ENCODE data around the gene INPP1.

Gene INPP1

GRCh38 chr2:190360561-190360960 is 17.2 kb downstream of the INPP1 start:
- no peak overlapping the region for H3K4me2 ChIP-seq (ENCODE audit: low read length)
- H3K79me2 ChIP-seq (ENCODE audit: insufficient read depth, low read length), result no peaks in the 10 kb centered on the region
- no peaks in the 10 kb centered on the region for H3K4me1 ChIP-seq (ENCODE audit: insufficient read depth, low read length, severe bottlenecking)
- no peaks in the 10 kb centered on the region for H3K27me3 ChIP-seq (ENCODE audit: insufficient read depth, low read length)
- no peaks in the 10 kb centered on the region for H3K9me3 ChIP-seq (ENCODE audit: low read length)
- TF ChIP-seq EZH2 (IDR thresholded peaks at IDR 0.05; ENCODE audit: borderline replicate concordance, low read length) (no peak), CTCF (IDR thresholded peaks at IDR 0.05; ENCODE audit: low read length) (no peak)
- H3K9ac ChIP-seq (ENCODE audit: low read length), result no peak overlapping the region
- H3K27ac ChIP-seq (ENCODE audit: low read depth, low read length, poor library complexity, severe bottlenecking), result no peak overlapping the region
- H4K20me1 ChIP-seq (ENCODE audit: insufficient read depth, low read length), result no peaks in the 10 kb centered on the region
- H2AFZ ChIP-seq (ENCODE audit: low read length), result no peak overlapping the region
- H3K9me2 ChIP-seq (ENCODE audit: low read depth, low read length), result no peaks in the 10 kb centered on the region
- no peak overlapping the region for H3K4me3 ChIP-seq (ENCODE audit: low read depth, low read length, poor library complexity, severe bottlenecking)
- H3K36me3 ChIP-seq (ENCODE audit: insufficient read depth, low read length), result no peaks in the 10 kb centered on the region
- H3F3A ChIP-seq (ENCODE audit: insufficient read depth, low read length), result no peaks in the 10 kb centered on the region

- no peaks in the 10 kb centered on the region for H3K36me3 ChIP-seq (ENCODE audit: insufficient read depth, low read length)
- H3K27ac ChIP-seq (ENCODE audit: low read depth, low read length, poor library complexity, severe bottlenecking), result no peak overlapping the region
- H3K4me2 ChIP-seq (ENCODE audit: low read length), result no peak overlapping the region
- H4K20me1 ChIP-seq (ENCODE audit: insufficient read depth, low read length), result no peaks in the 10 kb centered on the region
- no peaks in the 10 kb centered on the region for H3K27me3 ChIP-seq (ENCODE audit: insufficient read depth, low read length)
- no peaks in the 10 kb centered on the region for H3K79me2 ChIP-seq (ENCODE audit: insufficient read depth, low read length)
- no peak overlapping the region for H3K4me3 ChIP-seq (ENCODE audit: low read depth, low read length, poor library complexity, severe bottlenecking)
- no peaks in the 10 kb centered on the region for H3K9me2 ChIP-seq (ENCODE audit: low read depth, low read length)
- TF ChIP-seq EZH2 (IDR thresholded peaks at IDR 0.05; ENCODE audit: borderline replicate concordance, low read length) (no peak), CTCF (IDR thresholded peaks at IDR 0.05; ENCODE audit: low read length) (no peak)
- H2AFZ ChIP-seq (ENCODE audit: low read length), result no peak overlapping the region
- no peaks in the 10 kb centered on the region for H3K4me1 ChIP-seq (ENCODE audit: insufficient read depth, low read length, severe bottlenecking)
- H3K9ac ChIP-seq (ENCODE audit: low read length), result no peak overlapping the region
- H3K9me3 ChIP-seq (ENCODE audit: low read length), result no peaks in the 10 kb centered on the region
- H3F3A ChIP-seq (ENCODE audit: insufficient read depth, low read length), result no peaks in the 10 kb centered on the region
Observed at GRCh38 chr2:190360965-190361364, 17.6 kb downstream of the INPP1 start.

DNA sequence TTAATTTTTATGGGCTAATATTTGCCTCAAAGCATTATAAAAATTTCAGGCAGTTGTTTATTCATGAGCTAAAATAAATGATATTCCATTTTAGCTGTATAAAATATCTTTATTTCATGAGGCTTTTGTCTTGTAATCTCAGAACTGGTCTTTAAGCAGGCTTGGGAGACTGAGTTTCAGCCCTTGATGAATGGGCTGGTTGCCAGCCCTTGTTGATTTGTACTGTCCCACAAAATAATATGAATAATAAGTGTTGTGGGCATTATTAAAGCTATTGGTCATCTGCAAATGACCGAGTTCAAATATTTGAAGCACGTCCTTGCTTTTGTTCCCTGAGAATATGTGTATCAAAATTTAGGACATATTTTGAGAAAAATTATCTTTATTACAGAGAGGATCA is 18.2 kb downstream of the INPP1 start:
- H3K27me3 ChIP-seq (ENCODE audit: insufficient read depth, low read length), result no peaks in the 10 kb centered on the region
- H3K79me2 ChIP-seq (ENCODE audit: insufficient read depth, low read length), result no peaks in the 10 kb centered on the region
- no peaks in the 10 kb centered on the region for H3K9me3 ChIP-seq (ENCODE audit: low read length)
- H3F3A ChIP-seq (ENCODE audit: insufficient read depth, low read length), result no peaks in the 10 kb centered on the region
- no peaks in the 10 kb centered on the region for H4K20me1 ChIP-seq (ENCODE audit: insufficient read depth, low read length)
- H3K4me2 ChIP-seq (ENCODE audit: low read length), result no peak overlapping the region
- no peaks in the 10 kb centered on the region for H3K36me3 ChIP-seq (ENCODE audit: insufficient read depth, low read length)
- no peak for TF ChIP-seq CTCF (IDR thresholded peaks at IDR 0.05; ENCODE audit: low read length)
- TF ChIP-seq EZH2 (IDR thresholded peaks at IDR 0.05; ENCODE audit: borderline replicate concordance, low read length), result no peak
- no peak overlapping the region for H2AFZ ChIP-seq (ENCODE audit: low read length)
- no peak overlapping the region for H3K9ac ChIP-seq (ENCODE audit: low read length)
- no peaks in the 10 kb centered on the region for H3K4me1 ChIP-seq (ENCODE audit: insufficient read depth, low read length, severe bottlenecking)
- no peaks in the 10 kb centered on the region for H3K9me2 ChIP-seq (ENCODE audit: low read depth, low read length)
- H3K27ac ChIP-seq (ENCODE audit: low read depth, low read length, poor library complexity, severe bottlenecking), result no peak overlapping the region
- H3K4me3 ChIP-seq (ENCODE audit: low read depth, low read length, poor library complexity, severe bottlenecking), result no peak overlapping the region

Data from OCI-LY1 (cell line).